Measurements from ENCODE around the gene RAP1B.
A peak's percentile ranks its signal among the peaks of the same experiment; 100 is the strongest.

The RAP1B gene

DNA sequence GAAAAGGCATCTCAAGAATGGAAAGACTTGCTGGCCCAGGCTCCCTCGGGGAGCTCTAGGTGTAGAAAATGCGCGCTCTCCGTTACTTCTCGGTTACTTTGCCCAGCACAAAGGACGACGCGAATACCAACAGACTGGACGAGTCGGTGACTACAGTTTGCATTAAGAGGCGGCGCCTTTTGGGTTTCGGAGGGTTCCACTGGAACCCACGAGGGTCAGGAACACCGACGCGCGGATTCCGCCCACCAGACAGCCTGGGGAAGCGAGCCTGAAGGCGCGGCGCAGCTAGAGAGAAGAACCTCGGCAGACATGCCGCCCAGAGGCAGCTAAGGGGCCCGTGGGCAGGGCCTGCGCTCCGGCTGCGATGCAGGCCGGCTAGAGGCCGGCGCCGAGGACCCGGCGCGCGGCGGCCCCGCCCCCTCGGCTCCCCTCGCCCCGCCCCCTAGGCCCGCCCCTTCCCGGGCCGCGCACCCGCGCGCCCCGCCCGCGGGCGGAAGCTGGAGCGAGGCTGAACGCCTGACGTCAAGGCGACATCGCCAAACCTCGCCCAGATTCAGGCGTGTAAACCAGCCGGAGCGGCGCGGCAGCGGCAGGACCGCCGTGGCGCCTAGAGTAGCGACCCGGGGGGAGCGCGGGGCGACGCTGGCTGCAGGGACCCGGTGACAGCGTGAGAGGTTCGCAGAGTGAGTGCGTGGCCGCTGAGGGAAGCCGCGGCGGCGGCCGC is at the start of gene RAP1B:
RAP1B (plus strand) TSS at position 530 of the 724 bp plus-strand sequence. CDS start 37,826 bp downstream, outside the sequence.
- Mint-ChIP-seq H3K9me3 (no peaks in the 10 kb centered on the region), H3K27ac (peak within 1 kb of the TSS; percentile 97), H3K4me3 (peak within 1 kb of the TSS; percentile 92), H3K4me1 (ENCODE audit: low read depth) (peaks cover 52% of the 10 kb centered on the region), H3K27me3 (no peaks in the 10 kb centered on the region), H3K36me3 (ENCODE audit: low read depth) (peaks cover 41% of the 10 kb centered on the region)

DNA sequence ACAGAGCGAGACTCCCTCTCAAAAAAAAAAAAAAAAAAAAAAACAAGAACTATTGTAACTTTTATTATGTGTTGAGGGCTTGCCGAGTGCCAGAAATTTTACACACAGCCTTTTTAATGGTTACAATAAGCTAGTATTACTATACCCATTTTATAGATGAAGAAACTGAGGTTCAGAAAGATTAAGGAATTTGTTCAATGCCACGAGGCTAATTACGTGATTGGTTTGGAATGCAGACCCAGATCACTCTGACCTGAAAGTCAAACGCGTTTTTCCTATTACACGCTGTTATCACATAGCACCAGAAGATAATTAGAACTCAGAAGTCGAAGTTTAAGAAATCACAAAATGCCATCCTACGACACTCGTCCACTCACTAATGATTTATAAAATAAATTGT is 48.9 kb upstream of the RAP1B start:
- H3K9me3 Mint-ChIP-seq: no peaks in the 10 kb centered on the region
- peaks cover 67% of the 10 kb centered on the region for H3K4me1 Mint-ChIP-seq (ENCODE audit: low read depth)
- H3K27ac Mint-ChIP-seq: no peak overlapping the region
- no peaks in the 10 kb centered on the region for H3K27me3 Mint-ChIP-seq
- no peak overlapping the region for H3K4me3 Mint-ChIP-seq
- no peaks in the 10 kb centered on the region for H3K36me3 Mint-ChIP-seq (ENCODE audit: low read depth)

DNA sequence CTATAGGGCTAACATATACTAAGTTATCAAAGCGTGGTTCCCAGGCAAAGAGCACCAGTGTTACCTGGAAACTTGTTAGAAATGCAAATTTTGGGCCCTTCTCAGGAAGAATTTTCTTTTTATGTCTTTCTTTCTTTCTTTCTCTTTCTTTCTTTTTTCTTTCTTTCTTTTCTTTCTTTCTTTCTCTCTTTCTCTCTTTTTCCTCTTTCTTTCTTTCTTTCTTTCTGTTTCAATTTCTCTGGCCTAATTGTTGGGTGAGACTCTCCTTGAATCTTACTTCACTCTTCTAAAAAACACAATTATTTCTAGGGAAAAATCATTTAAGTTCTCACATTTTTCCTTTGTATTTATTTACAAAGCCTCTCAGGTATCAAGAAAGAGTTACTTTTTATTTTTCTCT is 46.5 kb upstream of the RAP1B start:
- Mint-ChIP-seq H3K36me3 (ENCODE audit: low read depth) (no peaks in the 10 kb centered on the region), H3K4me1 (ENCODE audit: low read depth) (peaks cover 47% of the 10 kb centered on the region), H3K9me3 (no peaks in the 10 kb centered on the region), H3K4me3 (no peak overlapping the region), H3K27me3 (no peaks in the 10 kb centered on the region), H3K27ac (no peak overlapping the region)

DNA sequence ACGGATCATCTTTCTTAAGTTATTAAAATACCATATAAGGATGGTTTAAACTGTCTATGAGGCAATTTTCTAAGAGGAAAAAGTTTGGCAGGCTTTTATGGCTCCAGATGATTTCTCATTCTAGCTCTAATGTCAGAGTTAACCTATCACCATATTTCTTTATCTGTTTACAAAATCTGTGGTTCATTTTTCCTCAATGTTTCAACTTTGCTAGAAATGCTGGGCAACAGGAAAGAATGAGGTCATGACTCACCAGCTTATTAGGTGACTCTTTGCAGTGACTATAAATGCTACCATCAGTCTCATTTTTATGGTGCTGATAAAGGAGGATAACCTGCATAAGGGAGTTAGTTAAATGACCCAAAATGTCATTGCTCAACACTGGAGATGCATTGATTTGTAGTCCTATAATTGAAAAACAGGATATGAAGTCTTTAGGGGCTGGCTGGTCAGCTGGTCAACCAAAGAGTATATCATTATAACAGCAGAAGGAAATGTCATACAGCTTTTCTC is 45.3 kb upstream of the RAP1B start:
- no peaks in the 10 kb centered on the region for H3K9me3 Mint-ChIP-seq
- H3K4me3 Mint-ChIP-seq: no peak overlapping the region
- H3K4me1 Mint-ChIP-seq (ENCODE audit: low read depth): peaks cover 35% of the 10 kb centered on the region
- peak overlapping the region; percentile 52 for H3K27ac Mint-ChIP-seq
- no peaks in the 10 kb centered on the region for H3K27me3 Mint-ChIP-seq
- H3K36me3 Mint-ChIP-seq (ENCODE audit: low read depth): no peaks in the 10 kb centered on the region

DNA sequence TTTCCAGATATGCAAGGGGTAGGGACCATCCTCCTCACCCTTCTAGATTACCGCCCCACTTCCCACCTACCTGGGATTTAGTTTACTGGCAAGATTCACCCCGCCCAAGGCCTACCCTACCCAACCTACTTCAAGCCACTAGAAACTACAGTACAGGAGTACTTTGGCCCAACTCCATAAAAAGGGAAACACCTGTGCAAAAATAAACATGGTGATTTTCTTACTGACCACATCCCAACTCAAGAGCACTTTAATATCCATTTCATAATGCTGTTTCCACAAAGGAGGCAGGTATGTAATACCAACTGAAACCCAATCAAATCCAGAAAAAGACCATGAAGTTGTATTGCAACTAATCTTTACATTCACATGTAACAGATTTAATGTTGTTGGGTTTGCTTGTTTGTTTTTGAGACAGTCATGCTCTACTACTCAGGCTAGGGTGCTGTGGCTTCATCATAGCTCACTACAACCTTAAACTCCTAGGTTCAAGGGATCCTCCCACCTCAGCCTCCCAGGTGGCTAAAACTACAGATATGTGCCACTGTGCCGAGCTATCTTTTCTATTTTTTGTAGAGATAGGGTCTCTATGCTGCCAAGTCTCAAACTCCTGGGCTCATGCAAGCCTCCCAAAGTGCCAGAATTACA is 41.7 kb upstream of the RAP1B start:
- H3K4me1 Mint-ChIP-seq (ENCODE audit: low read depth): peaks cover 37% of the 10 kb centered on the region
- H3K27me3 Mint-ChIP-seq: no peaks in the 10 kb centered on the region
- H3K4me3 Mint-ChIP-seq: no peak overlapping the region
- H3K36me3 Mint-ChIP-seq (ENCODE audit: low read depth): no peaks in the 10 kb centered on the region
- no peak overlapping the region for H3K27ac Mint-ChIP-seq
- H3K9me3 Mint-ChIP-seq: peaks cover 3% of the 10 kb centered on the region

DNA sequence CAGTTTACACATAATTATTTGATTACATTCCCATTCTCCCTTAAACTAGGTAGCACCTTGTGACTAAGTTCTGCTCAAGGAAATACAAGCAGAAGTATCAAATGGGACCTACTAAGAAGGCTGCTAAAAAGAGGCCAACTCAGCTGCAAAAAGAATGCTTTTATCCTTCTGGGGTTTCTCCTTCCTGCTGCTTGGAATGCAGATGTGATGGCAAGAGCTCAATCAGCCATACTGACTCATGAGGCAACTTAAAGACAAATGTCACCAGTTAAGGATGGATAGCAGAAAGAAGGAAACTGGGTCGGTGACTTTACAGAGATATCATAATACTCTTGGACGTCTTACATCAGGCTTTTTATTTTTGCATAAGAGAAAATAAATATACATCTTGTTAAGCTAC is 38.0 kb upstream of the RAP1B start:
- H3K27ac Mint-ChIP-seq: no peak overlapping the region
- no peak overlapping the region for H3K4me3 Mint-ChIP-seq
- no peaks in the 10 kb centered on the region for H3K36me3 Mint-ChIP-seq (ENCODE audit: low read depth)
- H3K9me3 Mint-ChIP-seq: peaks cover 3% of the 10 kb centered on the region
- H3K27me3 Mint-ChIP-seq: no peaks in the 10 kb centered on the region
- peaks cover 22% of the 10 kb centered on the region for H3K4me1 Mint-ChIP-seq (ENCODE audit: low read depth)

DNA sequence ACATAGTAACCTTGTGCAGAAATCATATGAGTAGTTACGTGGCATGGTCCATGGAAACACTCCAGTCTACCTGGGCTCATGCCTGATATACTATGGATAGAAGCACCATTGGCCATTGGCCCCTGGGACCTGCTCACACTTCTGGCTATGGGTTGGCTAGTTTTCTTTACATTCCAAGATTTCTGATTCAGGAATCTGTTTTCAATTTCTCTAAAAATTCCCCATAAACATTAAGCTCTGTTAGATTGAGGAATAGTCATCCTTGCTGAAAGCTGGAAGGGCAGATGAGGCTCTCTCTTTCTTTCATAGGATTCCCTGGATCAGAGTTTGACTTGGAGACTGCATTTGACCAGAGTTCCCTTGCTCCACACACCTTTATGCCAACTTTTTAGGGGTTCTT is 37.3 kb upstream of the RAP1B start:
- Mint-ChIP-seq H3K27ac (no peak overlapping the region), H3K4me1 (ENCODE audit: low read depth) (peaks cover 29% of the 10 kb centered on the region), H3K27me3 (no peaks in the 10 kb centered on the region), H3K4me3 (no peak overlapping the region), H3K9me3 (peaks cover 3% of the 10 kb centered on the region), H3K36me3 (ENCODE audit: low read depth) (no peaks in the 10 kb centered on the region)

DNA sequence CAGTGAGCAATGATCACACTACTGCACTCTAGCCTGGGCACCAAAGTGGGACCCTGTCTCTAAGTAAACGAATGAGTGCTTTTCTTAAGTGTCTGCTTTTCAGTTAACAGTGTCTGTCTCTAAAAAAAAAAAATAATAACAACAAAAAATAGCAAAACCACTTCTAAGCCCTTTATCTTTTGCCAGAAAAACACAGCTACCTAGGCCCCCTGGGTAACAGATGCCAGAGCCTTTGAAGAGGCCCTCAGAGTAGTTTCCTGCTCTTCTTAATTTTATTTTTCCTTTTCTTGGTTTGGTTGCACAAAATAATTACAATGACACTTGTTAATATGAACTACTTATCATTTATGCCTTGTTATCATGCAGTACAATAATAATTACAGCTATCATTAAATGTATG is 32.8 kb upstream of the RAP1B start:
- no peaks in the 10 kb centered on the region for H3K9me3 Mint-ChIP-seq
- H3K4me1 Mint-ChIP-seq (ENCODE audit: low read depth): peaks cover 26% of the 10 kb centered on the region
- H3K36me3 Mint-ChIP-seq (ENCODE audit: low read depth): no peaks in the 10 kb centered on the region
- H3K4me3 Mint-ChIP-seq: peak overlapping the region; percentile 15
- H3K27ac Mint-ChIP-seq: no peak overlapping the region
- no peaks in the 10 kb centered on the region for H3K27me3 Mint-ChIP-seq

DNA sequence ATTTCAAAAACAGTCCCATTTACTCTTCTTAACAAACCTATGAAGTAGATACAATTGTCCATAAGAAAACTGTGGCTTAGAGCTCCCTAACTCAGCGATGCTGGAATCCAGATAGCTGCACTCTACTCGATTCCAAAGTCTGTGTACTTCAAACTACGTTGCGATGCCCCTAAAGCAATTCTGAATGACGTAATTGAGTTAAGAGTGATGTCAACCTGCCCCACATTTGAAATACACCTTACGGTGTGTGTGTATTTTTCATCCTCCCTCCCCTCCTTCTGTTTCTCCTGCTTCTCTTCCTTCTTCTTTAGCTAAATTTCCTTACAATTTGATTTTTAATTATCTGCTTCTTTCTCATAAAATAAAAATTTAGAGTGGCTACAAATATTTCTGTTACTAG is 31.9 kb upstream of the RAP1B start:
- no peaks in the 10 kb centered on the region for H3K36me3 Mint-ChIP-seq (ENCODE audit: low read depth)
- H3K9me3 Mint-ChIP-seq: no peaks in the 10 kb centered on the region
- peak overlapping the region; percentile 28 for H3K27ac Mint-ChIP-seq
- H3K27me3 Mint-ChIP-seq: no peaks in the 10 kb centered on the region
- peak overlapping the region; percentile 30 for H3K4me3 Mint-ChIP-seq
- H3K4me1 Mint-ChIP-seq (ENCODE audit: low read depth): peaks cover 26% of the 10 kb centered on the region

DNA sequence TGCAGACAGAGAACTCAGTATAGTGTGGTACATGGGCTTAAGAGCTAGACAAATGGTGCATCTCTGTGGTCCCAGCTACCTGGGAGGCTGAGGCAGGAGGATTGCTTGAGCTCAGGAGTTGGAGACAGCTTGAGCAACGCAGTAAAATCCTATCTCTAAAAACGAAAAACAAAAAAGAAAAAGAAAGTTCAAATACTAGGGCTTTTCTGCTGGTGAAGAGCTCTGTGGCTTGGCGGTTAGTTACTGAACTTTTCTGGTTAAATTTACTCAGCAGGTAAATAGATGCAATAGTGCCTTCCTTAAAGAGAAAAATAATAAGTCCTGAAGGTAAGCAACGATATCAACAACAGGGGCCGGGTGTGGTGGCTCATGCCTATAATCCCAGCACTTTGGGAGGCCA is 31.4 kb upstream of the RAP1B start:
- Mint-ChIP-seq H3K4me3 (peak overlapping the region; percentile 30), H3K27ac (peak overlapping the region; percentile 28)

DNA sequence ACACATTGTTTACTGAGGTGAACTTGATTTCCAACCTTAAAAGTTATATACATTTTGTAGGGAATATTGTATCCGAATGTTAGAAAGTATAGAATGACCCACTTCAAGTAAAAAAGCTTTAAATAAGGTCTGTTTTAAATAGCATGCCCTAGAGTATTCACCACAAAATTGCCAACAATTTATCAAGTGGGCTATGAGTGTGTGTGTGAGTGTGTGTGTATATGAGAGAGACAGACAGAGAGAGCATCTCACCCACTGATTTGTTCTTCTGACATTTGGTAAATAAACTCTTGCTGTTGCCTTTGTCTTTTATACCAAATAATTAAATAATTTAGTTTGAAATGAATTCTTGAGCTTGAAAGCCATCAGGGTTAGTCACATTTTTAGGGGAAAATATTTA is 29.8 kb upstream of the RAP1B start:
- Mint-ChIP-seq H3K36me3 (ENCODE audit: low read depth) (no peaks in the 10 kb centered on the region), H3K4me3 (no peak overlapping the region), H3K27ac (no peak overlapping the region), H3K4me1 (ENCODE audit: low read depth) (peaks cover 31% of the 10 kb centered on the region), H3K9me3 (no peaks in the 10 kb centered on the region), H3K27me3 (no peaks in the 10 kb centered on the region)

More for the DNA sequence above, 31.4 kb upstream of the RAP1B start:
- Mint-ChIP-seq H3K9me3 (no peaks in the 10 kb centered on the region), H3K36me3 (ENCODE audit: low read depth) (no peaks in the 10 kb centered on the region), H3K27me3 (no peaks in the 10 kb centered on the region), H3K4me1 (ENCODE audit: low read depth) (peaks cover 26% of the 10 kb centered on the region)

DNA sequence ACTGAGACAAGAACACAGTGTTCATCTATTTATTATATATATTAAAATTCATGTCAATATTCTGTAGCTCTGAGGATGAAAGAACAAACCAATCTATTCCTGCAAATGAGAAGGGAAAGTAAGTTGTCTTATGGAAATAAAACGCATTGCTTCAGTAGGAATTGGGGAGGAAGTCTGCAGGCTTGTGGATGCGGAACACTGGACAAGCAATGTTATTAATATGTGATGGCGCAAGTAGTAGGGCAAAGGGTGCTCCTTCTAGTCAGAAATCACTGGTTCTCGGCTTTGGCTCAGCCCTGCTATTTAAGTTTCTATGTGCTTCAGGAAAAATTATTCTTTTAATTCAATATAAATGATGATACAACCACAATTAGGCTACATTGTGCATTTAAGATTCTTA is 28.8 kb upstream of the RAP1B start:
- H3K27ac Mint-ChIP-seq: no peak overlapping the region
- no peaks in the 10 kb centered on the region for H3K36me3 Mint-ChIP-seq (ENCODE audit: low read depth)
- H3K27me3 Mint-ChIP-seq: no peaks in the 10 kb centered on the region
- no peaks in the 10 kb centered on the region for H3K9me3 Mint-ChIP-seq
- H3K4me3 Mint-ChIP-seq: no peak overlapping the region
- peaks cover 37% of the 10 kb centered on the region for H3K4me1 Mint-ChIP-seq (ENCODE audit: low read depth)

DNA sequence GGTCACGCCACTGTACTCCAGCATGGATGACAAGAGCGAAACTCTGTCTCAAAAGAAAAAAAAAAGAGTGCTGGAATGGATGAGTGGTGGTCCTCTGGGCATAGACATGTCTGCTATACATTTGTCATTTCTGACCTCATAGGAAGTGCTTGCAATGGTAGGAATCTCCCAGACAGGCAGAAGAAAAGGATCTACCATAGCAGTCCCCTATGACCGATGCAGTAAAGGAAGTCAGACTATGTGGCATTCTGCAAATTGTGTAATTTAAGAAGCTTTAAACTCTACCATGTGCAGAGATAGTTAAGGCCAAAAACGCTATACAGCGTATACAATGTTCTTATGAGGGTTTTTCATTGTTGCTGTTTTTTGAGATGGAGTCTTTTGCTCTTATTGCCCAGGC is 24.7 kb upstream of the RAP1B start:
- Mint-ChIP-seq H3K27me3 (no peaks in the 10 kb centered on the region), H3K9me3 (no peaks in the 10 kb centered on the region), H3K27ac (no peak overlapping the region)

DNA sequence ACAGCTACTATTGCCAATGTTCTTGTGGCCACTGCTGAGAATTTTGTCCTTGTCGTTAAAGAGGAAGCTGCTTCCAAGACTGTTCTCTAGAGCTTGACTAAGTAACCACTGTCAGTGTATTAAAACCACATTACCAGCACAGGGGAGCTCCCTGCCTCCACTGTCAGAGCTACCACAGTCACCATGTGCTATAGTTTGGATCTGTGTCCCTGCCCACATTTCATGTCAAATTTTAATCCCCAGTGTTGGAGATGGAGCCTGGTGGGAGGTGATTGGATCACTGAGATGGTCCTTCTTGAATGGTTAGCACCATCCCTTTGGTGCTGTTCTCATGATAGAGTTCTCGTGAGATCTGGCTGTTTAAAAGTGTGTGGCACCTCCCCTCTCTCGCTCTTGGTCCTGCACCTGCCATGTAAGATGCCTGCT is 23.2 kb upstream of the RAP1B start:
- H3K27me3 Mint-ChIP-seq: no peaks in the 10 kb centered on the region
- peaks cover 6% of the 10 kb centered on the region for H3K36me3 Mint-ChIP-seq (ENCODE audit: low read depth)
- peak overlapping the region; percentile 51 for H3K4me3 Mint-ChIP-seq
- no peaks in the 10 kb centered on the region for H3K9me3 Mint-ChIP-seq
- peak overlapping the region; percentile 77 for H3K27ac Mint-ChIP-seq
- peaks cover 49% of the 10 kb centered on the region for H3K4me1 Mint-ChIP-seq (ENCODE audit: low read depth)

More for the DNA sequence above, 24.7 kb upstream of the RAP1B start:
- peaks cover 34% of the 10 kb centered on the region for H3K4me1 Mint-ChIP-seq (ENCODE audit: low read depth)
- H3K4me3 Mint-ChIP-seq: no peak overlapping the region
- H3K36me3 Mint-ChIP-seq (ENCODE audit: low read depth): peaks cover 6% of the 10 kb centered on the region

DNA sequence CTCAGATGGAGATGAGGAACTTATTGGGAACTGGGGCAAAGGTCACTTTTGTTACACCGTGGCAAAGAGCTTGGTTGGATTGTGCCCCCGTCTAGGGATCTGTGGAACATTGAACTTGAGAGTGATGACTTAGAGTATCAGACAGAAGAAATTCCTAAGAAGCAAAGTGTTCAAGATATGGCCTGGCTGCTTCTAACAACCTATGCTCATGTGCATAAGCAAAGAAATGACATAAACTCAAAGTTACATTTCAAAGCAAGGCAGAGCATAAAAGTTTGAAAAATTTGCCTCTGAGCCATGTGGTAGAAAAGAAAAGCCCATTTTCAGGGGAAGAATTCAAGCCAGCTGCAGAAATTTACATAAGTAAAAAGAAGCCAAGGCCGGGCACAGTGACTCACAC is 21.5 kb upstream of the RAP1B start:
- H3K9me3 Mint-ChIP-seq: no peaks in the 10 kb centered on the region
- H3K27ac Mint-ChIP-seq: no peak overlapping the region
- peaks cover 52% of the 10 kb centered on the region for H3K4me1 Mint-ChIP-seq (ENCODE audit: low read depth)
- no peaks in the 10 kb centered on the region for H3K27me3 Mint-ChIP-seq
- H3K36me3 Mint-ChIP-seq (ENCODE audit: low read depth): peaks cover 6% of the 10 kb centered on the region
- no peak overlapping the region for H3K4me3 Mint-ChIP-seq
